Cardiac septum (tissue), 1 donor: ENCODE results near the gene CPT2. TPM values are rescaled to one million over a fixed set of nuclear protein-coding genes. Genes with fewer than 3 reads are reported as not detected.
A peak's percentile ranks its signal among the peaks of the same experiment; 100 is the strongest.

Experiments used
- DNase-seq: peaks from one replicate; pipeline ENCODE4 v3.0.0-alpha.2; 2020; ENCODE audit warnings: low spot score
- intact Hi-C: fragments of 100-400 bp; cut with DNase I; formaldehyde crosslinking; loops from one replicate; pipeline ENCODE4 v1.14.0; 2022
- long read RNA-seq: library from polyadenylated mRNA; unstranded; transcript quantifications from one replicate; pipeline ENCODE4 v2.0.0, GENCODE V29; 2021
- total RNA-seq: library from RNA; stranded (reverse); fragmentation: NEBNext Ultra II Directional; extraction: Animal tissue kit (Norgen Biotek cat#: 25700); gene quantifications from one replicate; pipeline ENCODE4 v1.2.1, GENCODE V29; 2021
- donor health status: DM: no; HTN: no; CAD: no.

The CPT2 gene
- 20.4 TPM for total RNA-seq
- long read RNA-seq, transcript CPT2-201 (5 exons, 3,094 nt), result major isoform, 29 of 51 reads
- long read RNA-seq, transcript CPT2-207 (5 exons, 2,643 nt), result minor isoform, 9 of 51 reads
- long read RNA-seq, partial matches to known transcripts, result 10 of 51 reads
- long read RNA-seq, other reads (novel, unspliced or antisense), result 2 of 51 reads

GRCh38 chr1:53196485-53197290, at the start of gene CPT2:
Gene CPT2 (plus strand): TSS chr1:53196824. CDS start chr1:53196944, 120 bp downstream.
- DNase-seq, result peak; percentile 97
- intact Hi-C loops, result no loop called here

DNA sequence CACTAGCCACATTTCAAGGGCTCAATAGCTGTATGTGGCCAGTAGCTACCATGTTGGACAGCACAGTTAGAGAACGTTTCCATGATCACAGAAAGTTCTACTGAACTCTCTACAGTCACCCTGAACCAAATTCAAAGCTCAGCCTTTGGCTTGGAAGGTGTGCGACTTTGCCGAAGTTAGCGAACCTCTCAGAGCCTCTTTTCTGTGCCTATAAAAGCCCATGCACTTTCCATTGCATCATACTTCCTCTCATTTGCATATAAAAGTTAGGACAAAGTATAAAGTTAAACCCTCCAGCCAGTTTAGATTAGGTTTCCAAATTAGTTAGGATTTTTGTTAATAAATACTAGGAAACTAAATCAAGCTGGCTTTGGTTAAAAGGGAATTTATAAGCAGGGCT, 49.5 kb upstream of the CPT2 start:
- intact Hi-C loops, result no loop called here
- no peak for DNase-seq

DNA sequence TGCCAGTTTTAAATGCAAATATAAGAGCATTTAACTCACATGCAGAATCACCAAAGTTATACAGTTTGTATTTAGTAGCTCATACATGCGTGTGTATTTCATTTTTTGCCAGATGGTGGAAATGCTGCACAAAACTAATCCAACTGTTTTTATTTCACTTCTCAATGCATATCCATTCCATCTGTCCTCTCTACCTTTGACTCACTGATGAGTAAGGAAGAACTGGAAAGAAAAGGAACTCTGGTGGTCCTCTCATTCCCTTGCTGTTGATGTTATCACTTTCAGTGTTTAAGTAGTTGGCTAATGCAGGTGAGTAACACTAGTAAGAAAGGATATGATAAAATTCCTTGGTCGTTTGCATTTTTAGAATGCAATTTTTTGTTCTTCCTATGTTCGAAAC, 48.5 kb upstream of the CPT2 start:
- intact Hi-C loops, result no loop called here
- no peak for DNase-seq

GRCh38 chr1:53153752-53154151, 42.9 kb upstream of the CPT2 start:
- no peak for DNase-seq
- intact Hi-C loops, result no loop called here

GRCh38 chr1:53154859-53155438, 41.7 kb upstream of the CPT2 start:
- DNase-seq, result no peak
- intact Hi-C loops, result no loop called here

GRCh38 chr1:53155534-53155933, 41.1 kb upstream of the CPT2 start:
- intact Hi-C loops, result no loop called here

GRCh38 chr1:53155945-53156344, 40.7 kb upstream of the CPT2 start:
- no peak for DNase-seq
- intact Hi-C loops, result no loop called here

More at GRCh38 chr1:53155534-53155933, 41.1 kb upstream of the CPT2 start:
- no peak for DNase-seq

GRCh38 chr1:53156783-53157182, 39.8 kb upstream of the CPT2 start:
- intact Hi-C loops, result no loop called here
- no peak for DNase-seq

GRCh38 chr1:53158900-53159299, 37.7 kb upstream of the CPT2 start:
- no peak for DNase-seq
- intact Hi-C loops, result no loop called here

GRCh38 chr1:53160924-53161378, 35.7 kb upstream of the CPT2 start:
- intact Hi-C loops, result no loop called here
- DNase-seq, result no peak

DNA sequence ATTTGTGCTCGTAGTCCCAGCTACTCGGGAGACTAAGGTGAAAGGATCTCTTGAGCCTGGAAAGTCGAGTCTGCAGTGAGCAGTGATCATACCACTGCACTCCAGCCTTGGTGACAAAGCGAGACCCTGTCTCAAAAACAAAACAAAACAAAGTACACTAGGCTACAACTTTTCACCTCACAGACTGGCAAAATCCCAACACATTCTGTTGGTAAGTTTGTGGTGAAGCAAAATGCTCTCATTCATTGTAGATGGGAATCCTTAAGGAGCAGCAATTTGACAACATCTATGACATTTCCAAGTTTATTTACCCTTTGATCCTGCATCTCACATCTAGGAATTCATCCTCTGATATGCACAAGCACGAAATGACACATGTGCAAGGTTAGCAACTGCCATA, 34.0 kb upstream of the CPT2 start:
- intact Hi-C loops, result no loop called here
- DNase-seq, result no peak

DNA sequence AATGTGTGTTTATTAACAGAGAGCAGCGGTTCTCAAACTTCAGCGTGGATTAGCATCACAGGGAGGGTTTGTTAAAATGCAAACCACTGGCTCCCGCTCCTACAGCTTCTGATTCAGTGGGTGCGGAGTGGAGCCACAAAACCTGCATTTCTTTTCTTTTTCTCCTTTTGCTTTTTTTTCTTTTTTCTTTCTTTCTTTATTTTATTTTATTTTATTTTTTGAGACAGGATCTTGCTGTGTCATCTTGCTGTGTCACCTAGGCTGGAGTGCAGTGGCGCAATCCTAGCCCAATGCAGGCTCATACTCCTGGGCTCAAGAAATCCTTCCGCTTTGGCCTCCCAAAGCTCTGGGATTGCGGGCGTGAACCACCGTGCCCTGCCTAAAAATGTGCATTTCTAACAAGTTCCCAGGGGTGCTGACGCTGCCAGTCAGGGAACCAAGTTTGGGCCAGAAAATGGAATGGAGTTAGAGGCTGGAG, 33.3 kb upstream of the CPT2 start:
- DNase-seq, result no peak
- intact Hi-C loops, result no loop called here

GRCh38 chr1:53165408-53165961, 31.1 kb upstream of the CPT2 start:
- intact Hi-C loops, result no loop called here
- no peak for DNase-seq

DNA sequence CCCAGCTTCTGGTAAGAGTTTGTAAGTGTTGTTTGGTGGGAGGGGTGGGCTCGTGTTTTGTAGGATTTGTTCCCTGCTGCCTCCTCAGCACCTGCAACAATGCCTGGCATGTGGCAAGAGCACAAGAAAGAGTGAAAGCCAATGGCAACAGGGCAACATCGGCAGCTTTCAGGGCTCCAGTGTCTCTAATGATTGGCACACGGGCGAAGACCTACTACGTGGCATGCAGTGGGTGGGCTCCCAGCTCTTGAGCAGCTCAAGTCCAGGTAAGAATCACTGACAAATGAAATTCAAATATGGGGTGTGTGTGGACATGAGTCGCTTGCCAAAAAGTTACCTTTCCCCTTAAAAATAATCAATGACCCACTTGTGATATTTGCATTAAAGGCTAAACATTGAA, 30.3 kb upstream of the CPT2 start:
- DNase-seq, result no peak
- intact Hi-C loops, result no loop called here

- DNase-seq, result no peak
- intact Hi-C loops, result no loop called here
Observed at GRCh38 chr1:53166912-53167311, 29.7 kb upstream of the CPT2 start.

DNA sequence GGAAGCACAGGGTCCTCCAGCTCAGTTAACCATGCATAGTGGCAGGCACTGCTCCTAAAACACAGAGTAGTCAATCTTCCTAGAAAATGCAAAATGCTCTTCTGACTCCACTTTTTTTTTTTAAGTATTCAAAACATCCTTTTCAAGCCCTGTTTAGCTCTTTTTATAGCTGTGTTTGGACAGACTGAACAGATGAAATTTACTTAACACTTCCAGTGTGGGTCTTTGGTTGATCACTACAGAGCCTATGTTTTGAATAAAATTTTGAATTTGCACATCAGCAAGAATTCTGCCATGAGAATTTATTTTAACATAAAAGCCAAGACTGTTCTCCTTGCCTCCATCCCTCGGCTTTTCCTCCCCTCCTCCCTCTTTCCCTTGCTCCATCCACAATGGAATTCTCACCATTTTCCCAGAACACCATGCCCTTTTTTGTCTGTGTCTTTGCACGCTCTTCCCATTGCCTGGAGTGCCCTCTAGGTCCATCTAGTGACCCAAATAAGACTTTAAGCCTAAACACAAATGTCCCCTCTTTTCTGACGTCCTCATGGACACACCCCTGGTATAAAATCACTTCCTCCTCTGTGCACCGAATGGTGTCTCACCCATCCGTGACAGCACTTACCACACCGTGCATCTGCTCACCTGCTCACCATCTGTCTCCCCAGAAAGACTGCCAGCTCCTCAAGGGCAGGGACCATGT, 24.0 kb upstream of the CPT2 start:
- intact Hi-C loops, result no loop called here
- DNase-seq, result no peak

GRCh38 chr1:53174971-53175913, 21.4 kb upstream of the CPT2 start:
- intact Hi-C loops, result loop anchor here (5.0 kb wide), 1 partner anchor 53 kb away; no protein-coding TSS in a partner anchor
- no peak for DNase-seq

GRCh38 chr1:53176452-53177208, 20.0 kb upstream of the CPT2 start:
- intact Hi-C loops, result loop anchor here (5.0 kb wide), 1 partner anchor 54 kb away; no protein-coding TSS in a partner anchor
- DNase-seq, result no peak
